NK-92 (cell line): ENCODE measurements around the gene TRAPPC3L.

Experiments used
- DNase-seq: peaks from one replicate; lab custom pipeline; 2025; ENCODE audit not compliant: unreplicated experiment; lab: John Stamatoyannopoulos, UW

Gene TRAPPC3L

GRCh38 chr6:116545651-116546050, at the start of gene TRAPPC3L:
TRAPPC3L (minus strand) TSS chr6:116545684; CDS start chr6:116545514, 170 bp downstream.
- DNase-seq: no peak

- DNase-seq: no peak
Observed at GRCh38 chr6:116595247-116595646, 49.8 kb upstream of the TRAPPC3L start.

GRCh38 chr6:116586738-116587137, 41.3 kb upstream of the TRAPPC3L start:
- DNase-seq: no peak

- no peak for DNase-seq
Observed at GRCh38 chr6:116586276-116586675, 40.8 kb upstream of the TRAPPC3L start.

GRCh38 chr6:116580198-116580597, 34.7 kb upstream of the TRAPPC3L start:
- no peak for DNase-seq

GRCh38 chr6:116579143-116579542, 33.7 kb upstream of the TRAPPC3L start:
- no peak for DNase-seq

- no peak for DNase-seq
Observed at GRCh38 chr6:116578335-116578734, 32.9 kb upstream of the TRAPPC3L start.

- no peak for DNase-seq
Observed at GRCh38 chr6:116577486-116577885, 32.0 kb upstream of the TRAPPC3L start.

- DNase-seq: no peak
Observed at GRCh38 chr6:116575227-116575626, 29.7 kb upstream of the TRAPPC3L start.

- DNase-seq: no peak
Observed at GRCh38 chr6:116572162-116572561, 26.7 kb upstream of the TRAPPC3L start.

- no peak for DNase-seq
Observed at GRCh38 chr6:116571683-116572000, 26.2 kb upstream of the TRAPPC3L start.

- DNase-seq: peak; percentile 89
Observed at GRCh38 chr6:116570856-116571682, 25.6 kb upstream of the TRAPPC3L start, which contains the start of gene RWDD1. RWDD1 (plus strand) TSS chr6:116571504; CDS start chr6:116571583, 79 bp downstream.

GRCh38 chr6:116568821-116569755, 23.6 kb upstream of the TRAPPC3L start:
- DNase-seq: no peak

- DNase-seq: no peak
Observed at GRCh38 chr6:116568111-116568510, 22.6 kb upstream of the TRAPPC3L start.

GRCh38 chr6:116564921-116565872, 19.7 kb upstream of the TRAPPC3L start:
- no peak for DNase-seq

GRCh38 chr6:116564311-116564710, 18.8 kb upstream of the TRAPPC3L start:
- no peak for DNase-seq

- DNase-seq: no peak
Observed at GRCh38 chr6:116563830-116564229, 18.3 kb upstream of the TRAPPC3L start.

GRCh38 chr6:116562614-116563013, 17.1 kb upstream of the TRAPPC3L start:
- no peak for DNase-seq

- no peak for DNase-seq
Observed at GRCh38 chr6:116562019-116562403, 16.5 kb upstream of the TRAPPC3L start.

- no peak for DNase-seq
Observed at GRCh38 chr6:116561377-116562018, 16.0 kb upstream of the TRAPPC3L start.
